Measurements from ENCODE around the gene TAS1R3.

TAS1R3 gene

DNA sequence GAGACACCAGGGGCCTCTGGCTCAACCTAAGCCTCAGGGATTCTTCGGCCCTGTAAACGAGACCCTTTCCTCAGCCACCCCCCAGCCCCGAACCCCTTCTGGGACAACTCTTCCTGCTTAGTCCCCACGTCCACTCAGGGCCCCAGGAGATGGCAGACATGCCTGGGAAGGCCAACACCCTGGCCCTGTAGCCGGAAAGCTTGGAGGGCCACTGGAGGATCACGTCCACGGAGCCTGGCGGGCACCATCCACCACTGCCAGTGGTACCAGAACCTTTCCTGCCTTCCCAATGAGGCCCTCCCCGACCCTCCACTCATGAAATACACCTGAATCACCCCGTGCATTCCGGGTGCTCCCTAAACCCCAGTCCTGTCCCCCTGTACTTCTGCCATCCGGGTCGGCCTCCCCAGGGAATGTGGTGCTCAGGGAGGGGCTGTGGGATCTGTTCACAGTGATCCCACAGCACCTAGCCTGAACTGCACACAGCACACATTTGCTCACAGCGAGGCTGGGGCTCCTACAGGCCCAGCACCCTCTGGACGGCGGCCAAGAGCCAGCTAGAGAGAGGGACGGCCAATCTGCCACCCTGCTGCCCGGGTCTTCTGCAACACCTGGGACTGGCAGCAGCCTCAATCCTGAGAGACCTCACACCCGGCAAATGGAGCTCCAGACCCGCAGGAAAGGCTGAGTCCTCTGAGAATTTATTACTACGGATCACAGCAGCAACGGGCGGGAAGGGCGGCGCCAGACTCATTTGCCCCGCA is 42.2 kb downstream of the TAS1R3 start:
- Histone ChIP-seq H3K4me3 (ENCODE audit: low read length) (no peak overlapping the region), H3K36me3 (ENCODE audit: control insufficient read depth, insufficient read depth, low read length) (no peaks in the 10 kb centered on the region), H3K9me3 (ENCODE audit: control insufficient read depth, insufficient read depth, low read length) (no peaks in the 10 kb centered on the region), H3K27ac (ENCODE audit: low read length) (no peak overlapping the region), H3K4me1 (ENCODE audit: control insufficient read depth, insufficient read depth, low read length) (no peaks in the 10 kb centered on the region; the same call in 1 of the 2 replicates), H3K27me3 (ENCODE audit: control insufficient read depth, insufficient read depth, low read length) (no peaks in the 10 kb centered on the region)
- no CpG with 5 or more reads among the region's 26 CpGs for WGBS (ENCODE audit: insufficient coverage, insufficient read length)
- DNase-seq (ENCODE audit: low read depth, low spot score) = no peak

DNA sequence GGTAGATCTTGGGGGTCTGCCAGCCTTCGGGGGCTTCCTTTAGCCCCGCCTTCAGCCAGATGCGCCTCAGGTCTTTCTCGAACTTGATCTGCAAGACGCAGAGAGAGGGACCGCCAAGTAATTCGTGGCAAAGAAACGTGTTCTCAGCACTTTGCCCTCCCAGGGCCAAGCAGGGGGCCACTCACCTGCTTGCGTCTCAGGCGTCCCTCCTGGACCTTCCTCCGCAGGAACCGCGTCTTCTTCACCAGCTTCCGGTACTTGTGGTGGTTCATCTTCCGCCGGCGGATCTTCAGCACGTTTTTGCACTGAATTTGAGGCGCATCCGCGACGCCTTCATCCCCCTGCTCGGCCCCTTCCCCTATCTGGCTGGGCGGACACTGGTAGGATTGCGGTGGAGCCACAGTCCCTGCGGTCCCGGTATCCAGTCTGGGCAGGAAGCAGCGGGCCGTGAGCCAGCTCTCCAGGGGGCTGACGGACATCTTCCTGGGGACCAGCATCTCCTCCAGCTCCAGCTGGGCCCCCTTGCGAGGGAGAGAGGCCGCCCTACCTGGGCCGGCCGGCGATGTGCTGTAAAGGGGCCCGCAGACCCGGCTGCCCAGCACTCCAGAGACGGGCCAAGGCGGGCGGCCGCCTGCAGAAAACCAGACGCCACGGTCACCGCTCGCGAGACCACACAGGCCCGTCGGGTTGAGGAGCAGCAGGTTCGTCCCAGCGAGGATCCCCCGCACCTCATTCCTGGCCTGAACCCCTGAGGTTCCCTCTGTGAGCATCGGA is 42.9 kb downstream of the TAS1R3 start:
- DNase-seq (ENCODE audit: low read depth, low spot score) = no peak
- no CpG with 5 or more reads among the region's 52 CpGs for WGBS (ENCODE audit: insufficient coverage, insufficient read length)
- no peaks in the 10 kb centered on the region for H3K27me3 ChIP-seq (ENCODE audit: control insufficient read depth, insufficient read depth, low read length)
- no peaks in the 10 kb centered on the region; the same call in 1 of the 2 replicates for H3K4me1 ChIP-seq (ENCODE audit: control insufficient read depth, insufficient read depth, low read length)
- no peaks in the 10 kb centered on the region for H3K36me3 ChIP-seq (ENCODE audit: control insufficient read depth, insufficient read depth, low read length)
- H3K4me3 ChIP-seq (ENCODE audit: low read length) = peak overlapping the region; percentile 91
- no peaks in the 10 kb centered on the region for H3K9me3 ChIP-seq (ENCODE audit: control insufficient read depth, insufficient read depth, low read length)
- no peak overlapping the region for H3K27ac ChIP-seq (ENCODE audit: low read length)

DNA sequence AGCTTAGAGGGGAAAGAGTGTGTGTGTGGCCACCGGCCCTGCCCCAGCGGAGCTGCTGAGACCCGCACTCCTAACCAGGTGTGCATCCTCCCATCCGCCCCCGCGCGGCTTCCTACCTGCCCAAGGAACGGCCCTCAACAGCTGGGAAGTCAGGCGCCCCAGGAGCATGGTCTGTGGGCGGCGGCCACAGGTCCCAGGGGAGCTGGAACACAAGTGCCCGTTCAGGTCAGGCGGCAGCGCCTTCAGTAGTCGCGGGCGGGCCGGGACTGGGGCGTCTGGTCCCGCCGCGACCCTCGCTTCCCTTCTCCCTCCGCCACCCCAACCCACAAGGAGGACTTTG is 43.5 kb downstream of the TAS1R3 start:
- DNase-seq (ENCODE audit: low read depth, low spot score) = no peak
- H3K27ac ChIP-seq (ENCODE audit: low read length) = no peak overlapping the region
- WGBS (ENCODE audit: insufficient coverage, insufficient read length) = no CpG with 5 or more reads among the region's 24 CpGs
- H3K36me3 ChIP-seq (ENCODE audit: control insufficient read depth, insufficient read depth, low read length) = no peaks in the 10 kb centered on the region
- no peaks in the 10 kb centered on the region for H3K9me3 ChIP-seq (ENCODE audit: control insufficient read depth, insufficient read depth, low read length)
- H3K4me1 ChIP-seq (ENCODE audit: control insufficient read depth, insufficient read depth, low read length) = no peaks in the 10 kb centered on the region; the same call in 1 of the 2 replicates
- no peaks in the 10 kb centered on the region for H3K27me3 ChIP-seq (ENCODE audit: control insufficient read depth, insufficient read depth, low read length)
- H3K4me3 ChIP-seq (ENCODE audit: low read length) = peak overlapping the region; percentile 91

DNA sequence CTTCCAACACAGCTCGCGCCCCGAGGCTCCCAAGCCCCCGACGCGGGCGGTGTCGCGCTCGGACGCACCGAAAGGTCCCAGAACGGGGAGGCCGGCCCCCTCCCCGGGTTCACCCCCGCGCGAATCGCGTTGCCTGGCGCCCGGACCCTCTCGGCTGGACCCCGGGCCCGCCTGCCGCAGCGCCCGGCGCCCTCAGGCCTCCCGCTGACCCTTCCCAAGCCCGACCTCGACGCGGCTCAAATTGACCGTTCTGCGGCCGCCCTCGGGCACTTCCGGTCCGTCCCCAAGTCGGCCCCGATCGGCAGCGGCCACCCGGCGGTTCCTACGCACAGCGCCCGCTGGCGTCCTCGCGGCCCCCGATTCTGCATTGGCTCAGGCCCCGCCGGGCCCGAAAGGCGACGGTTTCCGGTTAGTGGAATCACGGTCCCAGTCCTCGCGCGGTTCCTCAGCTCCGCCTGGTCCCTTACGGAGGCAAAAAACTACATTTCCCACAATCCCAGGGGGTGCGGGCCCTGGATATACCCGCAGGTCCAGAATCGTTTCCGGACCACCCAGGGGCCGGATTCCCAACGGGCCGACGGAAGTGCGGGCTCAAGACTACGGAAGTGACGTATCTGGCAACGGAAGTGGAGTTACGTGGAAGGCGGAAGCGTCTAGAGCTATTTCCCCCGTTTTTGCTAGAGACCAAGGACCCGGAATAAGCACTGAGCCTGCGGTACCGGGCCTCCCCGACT is 44.0 kb downstream of the TAS1R3 start, which contains the start of gene AURKAIP1:
TSS of gene AURKAIP1 (minus strand) at position 279 of the 734 bp plus-strand sequence. CDS start 451 bp downstream, outside the sequence.
- no peaks in the 10 kb centered on the region; the same call in 1 of the 2 replicates for H3K4me1 ChIP-seq (ENCODE audit: control insufficient read depth, insufficient read depth, low read length)
- no peaks in the 10 kb centered on the region for H3K9me3 ChIP-seq (ENCODE audit: control insufficient read depth, insufficient read depth, low read length)
- no peaks in the 10 kb centered on the region for H3K36me3 ChIP-seq (ENCODE audit: control insufficient read depth, insufficient read depth, low read length)
- peak within 1 kb of the TSS; percentile 91 for H3K4me3 ChIP-seq (ENCODE audit: low read length)
- H3K27me3 ChIP-seq (ENCODE audit: control insufficient read depth, insufficient read depth, low read length) = no peaks in the 10 kb centered on the region
- DNase-seq (ENCODE audit: low read depth, low spot score) = peak; percentile 97
- no CpG with 5 or more reads among the region's 85 CpGs for WGBS (ENCODE audit: insufficient coverage, insufficient read length)
- no peak within 1 kb of the TSS for H3K27ac ChIP-seq (ENCODE audit: low read length)

DNA sequence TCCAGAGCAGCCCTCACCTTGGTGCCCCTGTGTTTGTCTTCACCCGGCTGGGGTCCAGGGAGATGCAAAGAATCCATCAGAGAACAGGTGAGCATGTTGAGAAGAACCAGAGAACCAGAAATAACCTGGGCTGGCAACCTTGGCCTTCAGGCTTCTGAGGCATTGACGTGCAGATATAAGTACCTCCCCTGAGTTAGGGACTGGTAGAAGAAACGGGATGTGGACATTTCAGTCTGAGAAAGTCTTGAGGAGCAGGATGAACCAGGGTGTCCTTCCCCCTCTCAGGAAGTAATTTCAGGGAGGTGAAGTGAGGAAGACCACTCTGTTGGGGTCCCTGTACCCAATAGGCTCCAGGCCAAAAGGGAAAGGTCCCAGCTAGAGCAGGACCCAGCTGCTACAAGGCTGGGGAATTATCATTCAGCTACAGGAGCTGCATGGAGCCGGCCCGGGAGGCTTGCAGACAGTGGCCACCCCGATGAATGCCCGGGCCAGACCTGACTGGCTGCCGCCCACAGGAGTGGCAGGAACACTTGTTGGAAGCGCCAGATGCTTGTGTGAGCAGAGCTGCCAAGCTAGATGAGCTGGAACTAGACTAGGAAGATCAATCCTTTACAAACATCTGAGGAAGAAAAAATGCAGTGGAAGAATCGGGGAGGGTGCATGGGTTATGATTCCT is 45.6 kb downstream of the TAS1R3 start:
- Histone ChIP-seq H3K9me3 (ENCODE audit: control insufficient read depth, insufficient read depth, low read length) (no peaks in the 10 kb centered on the region), H3K4me3 (ENCODE audit: low read length) (no peak overlapping the region), H3K4me1 (ENCODE audit: control insufficient read depth, insufficient read depth, low read length) (no peaks in the 10 kb centered on the region; the same call in 1 of the 2 replicates), H3K27me3 (ENCODE audit: control insufficient read depth, insufficient read depth, low read length) (no peaks in the 10 kb centered on the region), H3K36me3 (ENCODE audit: control insufficient read depth, insufficient read depth, low read length) (peaks cover under 1% of the 10 kb centered on the region; the same call in 1 of the 2 replicates), H3K27ac (ENCODE audit: low read length) (no peak overlapping the region)
- no peak for DNase-seq (ENCODE audit: low read depth, low spot score)
- WGBS (ENCODE audit: insufficient coverage, insufficient read length) = no CpG with 5 or more reads among the region's 10 CpGs

DNA sequence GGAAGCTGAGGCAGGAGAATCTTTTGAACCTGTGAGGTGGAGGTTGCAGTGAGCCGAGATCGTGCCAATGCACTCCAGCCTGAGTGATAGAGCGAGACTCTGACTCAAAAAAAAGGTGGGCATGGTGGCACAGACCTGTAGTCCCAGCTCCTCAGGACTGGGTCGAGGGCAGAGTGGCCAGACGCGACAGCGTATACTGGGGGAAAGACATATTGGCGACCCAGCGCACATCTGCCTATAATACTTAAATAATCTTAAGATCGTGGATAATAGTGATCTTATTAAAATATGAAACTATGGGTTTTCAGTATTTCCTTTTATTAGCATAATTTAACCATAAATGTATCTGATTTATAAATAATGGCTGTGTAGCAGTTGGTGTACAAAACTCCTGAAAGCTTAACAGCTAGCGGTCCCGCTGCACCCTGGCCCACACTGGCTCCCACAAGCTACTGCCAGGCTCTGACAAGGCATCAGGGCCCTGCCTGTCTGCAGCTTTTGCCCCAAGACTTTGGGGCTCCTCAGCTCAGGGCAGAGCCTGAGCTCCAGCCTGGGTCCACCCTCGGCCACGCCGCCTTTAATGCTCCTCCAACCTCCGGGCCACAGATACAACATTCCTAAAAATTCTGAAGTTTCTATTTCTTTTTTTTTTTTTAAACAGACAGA is 46.6 kb downstream of the TAS1R3 start:
- Histone ChIP-seq H3K4me1 (ENCODE audit: control insufficient read depth, insufficient read depth, low read length) (no peaks in the 10 kb centered on the region; the same call in 1 of the 2 replicates), H3K27ac (ENCODE audit: low read length) (no peak overlapping the region), H3K27me3 (ENCODE audit: control insufficient read depth, insufficient read depth, low read length) (no peaks in the 10 kb centered on the region), H3K36me3 (ENCODE audit: control insufficient read depth, insufficient read depth, low read length) (peaks cover 5% of the 10 kb centered on the region; the same call in 1 of the 2 replicates), H3K4me3 (ENCODE audit: low read length) (no peak overlapping the region), H3K9me3 (ENCODE audit: control insufficient read depth, insufficient read depth, low read length) (no peaks in the 10 kb centered on the region)
- no peak for DNase-seq (ENCODE audit: low read depth, low spot score)
- WGBS (ENCODE audit: insufficient coverage, insufficient read length) = no CpG with 5 or more reads among the region's 16 CpGs

DNA sequence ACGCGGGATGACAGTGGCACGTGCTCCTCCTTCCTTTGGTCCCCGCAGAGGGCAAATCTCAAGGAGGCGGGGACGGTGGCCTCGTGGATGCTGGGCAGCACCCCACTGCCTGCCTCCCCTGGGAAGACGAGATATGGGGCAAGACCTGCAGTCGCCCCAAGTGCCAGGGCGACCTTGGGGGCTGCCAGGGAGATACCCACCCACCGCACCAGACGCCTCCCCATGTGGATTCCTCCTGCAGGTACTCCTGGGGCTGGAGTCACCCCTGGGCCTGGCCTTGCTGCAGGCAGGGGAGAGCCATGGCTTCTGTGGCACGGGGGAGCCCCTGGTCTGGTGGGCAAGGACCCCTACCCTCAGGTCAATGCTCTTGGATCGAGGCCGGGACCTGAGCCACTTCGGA is 49.8 kb downstream of the TAS1R3 start:
- no CpG with 5 or more reads among the region's 16 CpGs for WGBS (ENCODE audit: insufficient coverage, insufficient read length)
- DNase-seq (ENCODE audit: low read depth, low spot score) = no peak
- no peaks in the 10 kb centered on the region for H3K4me1 ChIP-seq (ENCODE audit: control insufficient read depth, insufficient read depth, low read length)
- H3K4me3 ChIP-seq (ENCODE audit: low read length) = no peak overlapping the region
- no peak overlapping the region for H3K27ac ChIP-seq (ENCODE audit: low read length)
- no peaks in the 10 kb centered on the region for H3K9me3 ChIP-seq (ENCODE audit: control insufficient read depth, insufficient read depth, low read length)
- H3K27me3 ChIP-seq (ENCODE audit: control insufficient read depth, insufficient read depth, low read length) = no peaks in the 10 kb centered on the region
- H3K36me3 ChIP-seq (ENCODE audit: control insufficient read depth, insufficient read depth, low read length) = peaks cover 6% of the 10 kb centered on the region

DNA sequence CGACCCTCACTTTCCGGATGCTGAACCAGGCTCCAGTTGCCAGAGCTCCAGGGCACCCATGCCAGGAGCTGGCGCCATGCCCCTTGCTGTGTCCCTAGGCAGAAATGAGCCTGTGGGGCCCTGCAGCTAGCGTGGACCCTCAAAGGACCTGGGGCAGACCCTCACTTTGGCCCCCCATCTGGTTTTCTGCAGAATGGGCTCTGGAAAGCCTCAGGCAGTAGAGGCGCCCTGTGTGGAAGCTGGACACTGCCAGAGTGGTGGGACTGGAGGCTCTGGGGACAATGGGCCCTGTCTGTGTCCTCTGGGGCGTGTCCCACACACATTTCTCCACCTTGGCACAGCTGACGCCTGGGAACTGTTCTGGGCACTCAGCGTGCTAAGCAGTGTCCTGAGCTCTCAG is 50.2 kb downstream of the TAS1R3 start:
- Histone ChIP-seq H3K4me1 (ENCODE audit: control insufficient read depth, insufficient read depth, low read length) (no peaks in the 10 kb centered on the region), H3K27ac (ENCODE audit: low read length) (no peak overlapping the region), H3K27me3 (ENCODE audit: control insufficient read depth, insufficient read depth, low read length) (no peaks in the 10 kb centered on the region), H3K4me3 (ENCODE audit: low read length) (no peak overlapping the region), H3K9me3 (ENCODE audit: control insufficient read depth, insufficient read depth, low read length) (no peaks in the 10 kb centered on the region), H3K36me3 (ENCODE audit: control insufficient read depth, insufficient read depth, low read length) (peaks cover 10% of the 10 kb centered on the region)
- no peak for DNase-seq (ENCODE audit: low read depth, low spot score)
- WGBS (ENCODE audit: insufficient coverage, insufficient read length) = no CpG with 5 or more reads among the region's 8 CpGs

All from iPS DF 6.9 (cell line).